GM18909 (cell line): ENCODE measurements around the gene SLC6A6.
A peak's percentile ranks its signal among the peaks of the same experiment; 100 is the strongest.

Source experiments
- ATAC-seq: cut with Tn5 transposase; IDR thresholded peaks from one replicate; pipeline ENCODE4 v1.9.1; 2021; ENCODE audit warnings: mild to moderate bottlenecking; ENCODE audit not compliant: unreplicated experiment, poor library complexity

The SLC6A6 gene

DNA sequence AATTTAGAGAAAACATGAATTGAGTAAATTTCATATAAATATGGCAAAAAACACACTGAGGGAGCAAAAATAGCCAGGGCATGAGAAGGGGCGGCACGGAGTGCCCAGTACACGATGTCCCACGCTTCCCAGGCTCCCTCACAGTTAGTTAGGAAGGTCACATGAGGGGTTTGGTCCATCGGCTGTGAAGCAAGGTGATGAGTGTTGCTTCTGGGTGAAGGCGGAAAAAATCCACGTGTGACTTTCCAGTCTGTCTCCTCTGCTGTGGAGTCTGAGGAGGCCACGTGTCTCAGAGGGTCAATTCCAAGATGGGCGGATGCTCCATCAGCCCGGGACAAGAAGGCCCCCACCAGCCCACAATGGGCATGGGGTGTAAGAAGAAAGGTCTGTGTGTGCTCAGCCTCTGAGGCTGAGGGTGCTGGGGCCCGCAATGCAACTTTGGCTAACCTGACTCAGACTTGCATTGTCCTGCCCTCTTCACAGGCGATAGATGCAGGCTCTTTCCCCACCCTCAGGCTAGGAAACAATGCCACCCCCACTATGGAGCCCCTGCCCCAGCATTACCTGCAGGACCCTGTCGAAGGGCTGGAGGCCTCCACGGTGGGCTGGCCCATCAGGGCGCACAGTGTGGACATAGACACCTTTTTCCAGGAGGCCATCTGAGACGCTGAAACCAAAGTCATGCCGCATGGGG is 92.0 kb downstream of the SLC6A6 start:
- ATAC-seq: no peak

GRCh38 chr3:14494973-14495300 is 92.5 kb downstream of the SLC6A6 start:
- no peak for ATAC-seq

GRCh38 chr3:14496351-14496750 is 93.9 kb downstream of the SLC6A6 start:
- ATAC-seq: no peak

GRCh38 chr3:14497321-14497720 is 94.9 kb downstream of the SLC6A6 start:
- no peak for ATAC-seq

DNA sequence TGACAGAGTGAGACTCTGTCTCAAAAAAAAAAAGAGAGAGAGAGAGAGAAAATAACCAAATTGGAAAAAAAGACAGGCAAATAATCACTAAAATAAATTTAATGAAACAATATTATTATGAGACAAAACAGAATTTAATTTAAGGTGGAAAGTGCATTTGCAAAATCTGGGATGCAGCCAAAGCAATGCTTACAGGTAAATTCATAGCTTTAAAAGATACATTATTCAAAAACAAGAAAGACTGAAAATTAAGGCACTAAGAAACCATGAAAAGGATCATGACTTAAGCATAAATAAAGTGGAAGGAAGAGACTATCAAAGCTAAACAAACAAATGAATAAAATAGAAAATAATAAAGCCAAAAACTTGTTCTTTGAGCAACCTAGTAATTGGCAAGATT is 100.1 kb downstream of the SLC6A6 start:
- ATAC-seq: no peak

GRCh38 chr3:14503033-14503705 is 100.8 kb downstream of the SLC6A6 start:
- ATAC-seq: no peak

DNA sequence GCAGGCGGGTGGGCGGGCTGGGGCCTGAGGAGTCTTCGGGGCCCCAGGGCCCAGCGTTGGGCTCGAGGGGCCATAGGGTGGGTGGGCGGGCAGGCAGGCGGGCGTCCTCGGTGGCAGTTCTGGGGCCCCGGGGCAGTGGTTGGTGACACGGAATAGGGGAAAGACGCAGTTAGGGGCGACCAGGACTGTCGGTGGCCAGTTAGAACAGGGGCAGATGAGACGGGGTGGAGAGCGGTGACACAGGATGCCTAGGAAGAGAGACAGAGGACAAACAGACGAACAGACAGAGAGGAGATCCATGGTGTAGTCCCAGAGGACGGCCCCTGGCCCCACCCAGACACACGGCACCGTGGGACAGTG is 101.3 kb downstream of the SLC6A6 start:
- no peak for ATAC-seq

DNA sequence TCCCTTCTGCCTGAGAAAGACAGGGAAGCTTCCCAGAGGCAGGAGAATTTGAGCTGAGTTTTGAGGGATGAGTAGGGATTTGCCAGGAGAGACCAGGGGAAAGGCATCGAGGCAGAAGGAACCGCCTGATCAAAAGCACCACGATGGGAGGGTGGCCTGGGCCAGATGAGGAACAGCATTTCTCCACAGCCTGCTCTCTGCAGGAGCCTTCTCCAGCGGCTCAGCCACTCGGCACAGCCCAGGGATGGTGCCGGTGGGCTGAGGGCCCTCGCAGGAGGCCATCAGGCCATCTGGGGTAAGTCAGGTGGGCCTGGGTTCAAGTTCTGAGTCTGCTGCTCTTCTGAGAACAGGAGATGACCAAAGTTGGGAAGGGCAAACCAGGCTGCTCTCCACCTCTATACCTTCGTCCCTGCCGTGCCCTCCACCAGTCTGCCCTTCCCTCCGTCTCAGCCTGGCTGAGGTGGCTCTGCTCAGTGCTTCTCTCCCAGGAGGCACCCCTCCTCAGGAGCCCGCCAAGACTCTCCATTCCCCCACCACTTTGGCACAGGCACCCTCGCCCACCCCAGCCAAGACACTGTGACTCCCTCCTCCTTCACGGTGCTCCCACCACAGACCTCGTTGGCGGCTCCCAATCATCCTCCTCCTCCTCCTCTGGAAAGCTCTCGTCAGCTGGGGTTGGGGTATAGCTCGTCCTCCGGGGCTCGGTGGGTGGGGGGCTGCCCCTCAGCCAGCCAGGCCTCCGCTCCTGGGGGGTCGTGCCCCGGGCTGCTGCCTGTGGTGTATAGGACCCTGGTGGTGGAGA is 102.8 kb downstream of the SLC6A6 start:
- ATAC-seq: no peak

- no peak for ATAC-seq
These were observed 103.5 kb downstream of the SLC6A6 start for GRCh38 chr3:14505803-14506500.

DNA sequence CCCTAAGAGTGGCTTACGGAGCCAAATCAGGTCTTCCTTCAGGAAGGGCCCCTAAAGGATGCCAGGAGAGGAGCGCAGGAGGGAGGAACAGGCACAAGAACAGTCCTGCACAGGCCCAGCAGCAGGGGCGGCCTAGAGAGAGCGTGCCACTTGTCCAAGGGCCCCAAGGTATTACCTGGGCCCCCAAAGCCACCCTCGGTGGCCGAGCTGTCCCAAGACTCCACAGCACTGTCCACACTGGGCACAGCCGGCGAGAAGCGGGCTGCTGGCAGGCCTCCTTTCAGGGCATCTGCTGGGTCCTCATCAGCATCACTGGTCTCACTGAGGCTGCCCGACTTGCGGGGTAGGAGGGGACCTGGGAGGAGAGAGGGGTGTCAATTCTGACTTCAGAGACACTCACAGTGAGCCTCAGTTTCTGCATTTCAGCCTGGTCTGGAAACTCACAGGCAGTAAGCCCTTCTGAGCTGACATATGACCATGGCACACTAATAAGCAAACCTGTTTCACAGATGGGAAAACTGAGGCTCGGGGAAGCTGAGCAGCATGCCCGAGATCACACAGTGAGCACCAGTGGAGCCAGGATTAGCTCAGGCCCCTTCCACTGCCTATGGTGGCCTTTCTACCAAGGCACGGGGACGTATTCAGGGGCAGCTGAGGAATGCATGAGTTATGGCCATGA is 104.4 kb downstream of the SLC6A6 start:
- ATAC-seq: no peak

DNA sequence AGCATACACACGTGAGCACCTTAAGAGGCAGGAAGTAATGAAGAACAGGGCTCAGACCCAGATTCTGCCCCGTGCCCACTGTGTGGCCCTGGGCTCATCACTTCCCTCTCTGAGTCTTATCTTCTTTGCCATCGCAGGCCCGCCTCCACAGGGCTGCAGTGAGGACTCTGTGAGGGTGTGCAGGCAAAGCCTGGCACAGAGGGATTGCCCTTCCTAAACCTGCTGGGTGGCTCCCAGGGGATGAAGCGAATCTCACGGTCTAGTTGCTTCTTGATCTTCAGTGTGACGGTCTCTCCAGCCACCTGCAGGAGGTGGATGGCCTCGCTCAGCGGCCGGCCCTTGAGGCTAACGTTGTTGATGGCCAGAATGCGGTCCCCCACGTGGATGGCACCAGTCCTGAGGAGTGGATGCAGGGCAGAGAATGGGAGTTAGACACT is 104.9 kb downstream of the SLC6A6 start:
- ATAC-seq: no peak

DNA sequence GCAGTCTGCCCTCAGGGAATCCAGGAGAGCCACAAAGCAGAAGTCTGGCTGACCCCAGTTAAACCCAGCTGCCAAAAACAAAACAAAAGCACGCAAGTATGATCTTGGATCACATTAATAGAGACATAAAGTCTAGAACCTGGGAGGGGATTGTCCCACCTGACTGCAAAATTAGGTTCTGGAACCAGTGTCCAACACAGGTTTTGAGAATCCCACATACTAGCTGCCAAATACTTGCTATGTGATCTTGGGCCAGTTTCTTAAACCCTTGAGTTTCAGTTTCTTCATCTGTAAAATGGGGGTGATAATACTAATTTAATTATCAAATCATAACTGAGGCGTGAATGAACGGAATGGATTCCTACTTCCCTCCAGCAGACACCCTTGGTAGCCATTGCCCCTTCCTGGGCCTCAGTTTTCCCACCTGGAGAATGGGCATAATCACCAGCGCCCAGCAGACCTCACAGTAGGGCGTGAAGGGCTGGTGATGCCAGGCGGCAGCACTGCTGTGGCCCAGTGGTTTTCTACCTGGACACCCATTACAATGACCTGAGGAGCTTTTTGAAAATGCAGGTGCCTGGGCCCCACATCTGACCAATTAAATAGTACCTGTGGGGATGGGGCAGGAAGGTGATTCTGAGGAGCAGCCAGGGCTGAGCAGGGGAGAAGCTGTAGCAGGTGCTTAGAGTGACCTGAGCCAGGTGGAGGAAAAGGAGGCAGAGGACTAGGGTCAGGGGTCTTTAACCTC is 105.5 kb downstream of the SLC6A6 start:
- no peak for ATAC-seq

DNA sequence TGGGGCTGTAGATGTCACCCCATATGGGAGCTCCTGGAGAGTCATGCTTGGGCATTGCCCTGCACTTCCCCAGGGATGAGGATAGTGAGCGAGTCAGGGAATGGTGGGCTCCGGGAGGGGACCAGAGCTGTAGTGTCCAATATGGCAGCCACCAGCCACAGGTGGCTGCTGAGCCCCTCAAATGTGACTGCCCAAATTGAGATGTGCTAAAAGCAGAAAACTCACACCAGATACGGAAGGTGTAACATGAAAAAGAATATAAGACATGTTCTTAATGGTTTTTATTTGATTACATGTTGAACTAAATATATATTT is 106.1 kb downstream of the SLC6A6 start:
- no peak for ATAC-seq

GRCh38 chr3:14508966-14509795 is 106.8 kb downstream of the SLC6A6 start:
- peak; percentile 53 for ATAC-seq

- ATAC-seq: no peak
These were observed 107.3 kb downstream of the SLC6A6 start for GRCh38 chr3:14509796-14510100.

DNA sequence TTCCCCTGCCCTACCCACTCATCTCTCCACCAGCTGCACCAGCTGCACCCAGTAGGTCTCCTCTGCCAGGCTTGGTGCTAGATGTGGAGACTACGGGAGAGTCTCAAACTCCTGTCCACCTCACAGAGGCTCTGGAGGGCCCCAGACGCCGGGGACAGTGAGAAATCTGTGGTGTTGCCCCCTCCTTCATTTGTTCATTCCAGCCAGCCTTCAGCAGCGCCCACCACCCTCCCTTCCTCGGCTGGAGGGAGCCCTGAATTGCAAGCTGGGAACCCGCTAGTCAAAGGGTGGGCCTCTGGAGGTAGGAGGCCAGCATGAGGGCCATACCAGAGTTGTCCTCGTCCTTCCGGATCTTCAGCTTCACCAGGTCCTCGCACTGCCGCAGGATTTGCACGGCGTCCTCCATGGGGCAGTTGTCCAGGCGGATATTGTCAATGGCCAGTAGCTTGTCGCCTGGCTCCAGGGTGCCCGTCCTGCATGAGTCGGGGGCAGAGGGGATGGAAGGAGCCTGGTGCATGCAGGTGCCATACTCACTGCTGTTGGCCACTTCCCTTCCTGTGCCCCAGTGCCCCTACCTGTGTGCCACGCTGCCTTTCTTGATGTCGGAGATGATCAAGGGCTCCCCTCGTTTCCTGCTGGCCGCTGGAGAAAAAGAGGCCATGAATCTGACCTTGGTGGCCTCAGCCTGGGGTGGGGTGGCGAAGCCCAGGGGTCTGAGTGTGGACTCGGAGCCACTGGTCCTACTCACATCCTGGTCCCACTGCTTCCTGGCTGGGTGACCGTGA is 108.6 kb downstream of the SLC6A6 start:
- ATAC-seq: no peak

- no peak for ATAC-seq
These were observed 109.3 kb downstream of the SLC6A6 start for GRCh38 chr3:14511623-14512280.
